Colonic mucosa (tissue), 4 donors: ENCODE results near the gene SEMA4D. TPM values are rescaled to one million over a fixed set of nuclear protein-coding genes. Genes with fewer than 3 reads are reported as not detected.
A peak's percentile ranks its signal among the peaks of the same experiment; 100 is the strongest.

Experiments
- DNase-seq: peaks from one replicate; pipeline ENCODE4 v3.0.0-alpha.2; 2020
- H3K27ac ChIP-seq: fragments of 200-600 bp; one replicate; pipeline ENCODE4 v1.8.0; 2021
- H3K27me3 ChIP-seq: fragments of 200-600 bp; one replicate; pipeline ENCODE4 v1.8.0; 2021
- H3K36me3 ChIP-seq: fragments of 200-600 bp; one replicate; pipeline ENCODE4 v1.8.0; 2021
- H3K4me1 ChIP-seq: fragments of 200-600 bp; one replicate; pipeline ENCODE4 v1.8.0; 2021; ENCODE audit warnings: mild to moderate bottlenecking
- H3K4me3 ChIP-seq: fragments of 200-600 bp; one replicate; pipeline ENCODE4 v1.8.0; 2021
- H3K9ac ChIP-seq, 2 donors: one replicate each; pipeline ENCODE4 v1.7.0; 2013; ENCODE audit warnings: control low read depth in 2 of 2, low read depth in 2 of 2, low read length in 2 of 2
- H3K9me3 ChIP-seq: fragments of 200-600 bp; one replicate; pipeline ENCODE4 v1.8.0; 2021
- intact Hi-C: fragments of 100-400 bp; cut with DNase I; formaldehyde crosslinking; loops from one replicate; pipeline ENCODE4 v1.14.1; 2022
- microRNA-seq: library from miRNA; unstranded; fragments of <30 nt; microRNA quantifications from one replicate; pipeline ENCODE4, GENCODE V29; 2019
- total RNA-seq, 2 donors: library from RNA; stranded (reverse); fragmentation: NEBNext Ultra II Directional in 1 of 2; extraction: Animal tissue kit (Norgen Biotek cat#: 25700) in 1 of 2; gene quantifications; one replicate each; pipeline ENCODE4 v1.2.1, GENCODE V29; 2021
- TF ChIP-seq, protein P1 (sequence below): fragments of 200-600 bp; IDR thresholded peaks from one replicate; pipeline ENCODE4 v1.8.0; 2022; ENCODE audit warnings: antibody characterized with exemption, mild to moderate bottlenecking
- donor health status: healthy.
- donor health status: DM: no; HTN: no; CAD: no.
- donor health status: DM: no; HTN: no; CAD: no.

The SEMA4D gene
- total RNA-seq, 2 donors from 2014 or later, result 14.7 to 19.0 TPM

DNA sequence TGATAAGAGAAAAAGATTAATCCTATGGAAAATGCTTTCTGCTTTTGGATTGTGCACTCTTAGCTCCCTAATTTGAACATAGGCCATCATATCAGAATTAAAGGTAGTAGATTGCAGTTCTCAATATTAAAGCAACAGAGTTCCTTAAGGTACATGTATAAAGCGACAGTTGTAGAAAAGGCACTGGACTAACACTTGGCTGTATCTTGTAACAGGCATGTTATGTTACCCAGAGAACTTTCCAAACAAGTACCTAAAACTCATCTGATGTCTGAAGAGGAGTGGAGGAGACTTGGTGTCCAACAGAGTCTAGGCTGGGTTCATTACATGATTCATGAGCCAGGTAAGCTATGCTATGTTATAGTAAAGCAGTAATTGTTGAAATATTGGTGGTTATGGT, 183.0 kb downstream of the SEMA4D start:
- no peak for DNase-seq
- H3K4me1 ChIP-seq, result peaks cover 5% of the 10 kb centered on the region
- H3K27me3 ChIP-seq, result no peaks in the 10 kb centered on the region
- intact Hi-C loops, result loop anchor here (10.0 kb wide), 1 partner anchor 1880 kb away; no protein-coding TSS in a partner anchor
- no peak overlapping the region for H3K27ac ChIP-seq
- H3K36me3 ChIP-seq, result peaks cover 4% of the 10 kb centered on the region
- H3K9ac ChIP-seq, result peak overlapping the region in 1 of 2 donors; percentile 46
- TF ChIP-seq, protein P1, sequence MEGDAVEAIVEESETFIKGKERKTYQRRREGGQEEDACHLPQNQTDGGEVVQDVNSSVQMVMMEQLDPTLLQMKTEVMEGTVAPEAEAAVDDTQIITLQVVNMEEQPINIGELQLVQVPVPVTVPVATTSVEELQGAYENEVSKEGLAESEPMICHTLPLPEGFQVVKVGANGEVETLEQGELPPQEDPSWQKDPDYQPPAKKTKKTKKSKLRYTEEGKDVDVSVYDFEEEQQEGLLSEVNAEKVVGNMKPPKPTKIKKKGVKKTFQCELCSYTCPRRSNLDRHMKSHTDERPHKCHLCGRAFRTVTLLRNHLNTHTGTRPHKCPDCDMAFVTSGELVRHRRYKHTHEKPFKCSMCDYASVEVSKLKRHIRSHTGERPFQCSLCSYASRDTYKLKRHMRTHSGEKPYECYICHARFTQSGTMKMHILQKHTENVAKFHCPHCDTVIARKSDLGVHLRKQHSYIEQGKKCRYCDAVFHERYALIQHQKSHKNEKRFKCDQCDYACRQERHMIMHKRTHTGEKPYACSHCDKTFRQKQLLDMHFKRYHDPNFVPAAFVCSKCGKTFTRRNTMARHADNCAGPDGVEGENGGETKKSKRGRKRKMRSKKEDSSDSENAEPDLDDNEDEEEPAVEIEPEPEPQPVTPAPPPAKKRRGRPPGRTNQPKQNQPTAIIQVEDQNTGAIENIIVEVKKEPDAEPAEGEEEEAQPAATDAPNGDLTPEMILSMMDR, result no peak
- no peak overlapping the region for H3K4me3 ChIP-seq
- H3K9me3 ChIP-seq, result no peaks in the 10 kb centered on the region

DNA sequence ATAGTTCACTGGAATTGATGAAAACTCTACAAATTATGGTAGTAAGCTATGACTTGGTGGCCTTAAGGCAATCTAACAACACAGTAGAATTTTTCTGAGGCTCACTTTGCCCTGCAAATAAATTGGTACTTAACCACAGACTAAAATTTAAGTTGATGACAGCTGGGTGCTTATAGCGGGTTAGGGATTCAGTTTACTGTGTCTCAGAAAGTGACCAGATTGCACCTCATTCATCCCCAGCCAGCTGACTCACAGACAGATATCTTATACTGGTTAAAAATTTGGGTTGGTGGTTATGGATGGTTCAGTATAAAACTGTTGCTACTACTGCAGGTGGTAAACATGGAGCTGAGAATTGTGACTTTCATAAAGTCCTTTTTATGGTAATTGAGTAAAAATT, 184.1 kb downstream of the SEMA4D start:
- Histone ChIP-seq H3K27ac (no peak overlapping the region), H3K4me1 (no peaks in the 10 kb centered on the region), H3K4me3 (no peak overlapping the region), H3K36me3 (peaks cover 4% of the 10 kb centered on the region), H3K27me3 (no peaks in the 10 kb centered on the region), H3K9me3 (no peaks in the 10 kb centered on the region), H3K9ac (peak overlapping the region in 1 of 2 donors; percentile 51)
- no peak for DNase-seq
- intact Hi-C loops, result loop anchor here (10.0 kb wide), 1 partner anchor 1881 kb away; no protein-coding TSS in a partner anchor
- TF ChIP-seq, protein P1, result no peak

- DNase-seq, result peak; percentile 36
- Histone ChIP-seq H3K36me3 (peaks cover 4% of the 10 kb centered on the region), H3K27ac (peak overlapping the region; percentile 65), H3K27me3 (no peaks in the 10 kb centered on the region), H3K4me3 (peak overlapping the region; percentile 76), H3K9ac (peak overlapping the region; percentile 87 to 95), H3K4me1 (no peaks in the 10 kb centered on the region), H3K9me3 (no peaks in the 10 kb centered on the region)
- intact Hi-C loops, result loop anchor here (10.0 kb wide), 1 partner anchor 1883 kb away; no protein-coding TSS in a partner anchor
- TF ChIP-seq, protein P1, result no peak
Measured at GRCh38 chr9:89312222-89312571, 185.7 kb downstream of the SEMA4D start.

DNA sequence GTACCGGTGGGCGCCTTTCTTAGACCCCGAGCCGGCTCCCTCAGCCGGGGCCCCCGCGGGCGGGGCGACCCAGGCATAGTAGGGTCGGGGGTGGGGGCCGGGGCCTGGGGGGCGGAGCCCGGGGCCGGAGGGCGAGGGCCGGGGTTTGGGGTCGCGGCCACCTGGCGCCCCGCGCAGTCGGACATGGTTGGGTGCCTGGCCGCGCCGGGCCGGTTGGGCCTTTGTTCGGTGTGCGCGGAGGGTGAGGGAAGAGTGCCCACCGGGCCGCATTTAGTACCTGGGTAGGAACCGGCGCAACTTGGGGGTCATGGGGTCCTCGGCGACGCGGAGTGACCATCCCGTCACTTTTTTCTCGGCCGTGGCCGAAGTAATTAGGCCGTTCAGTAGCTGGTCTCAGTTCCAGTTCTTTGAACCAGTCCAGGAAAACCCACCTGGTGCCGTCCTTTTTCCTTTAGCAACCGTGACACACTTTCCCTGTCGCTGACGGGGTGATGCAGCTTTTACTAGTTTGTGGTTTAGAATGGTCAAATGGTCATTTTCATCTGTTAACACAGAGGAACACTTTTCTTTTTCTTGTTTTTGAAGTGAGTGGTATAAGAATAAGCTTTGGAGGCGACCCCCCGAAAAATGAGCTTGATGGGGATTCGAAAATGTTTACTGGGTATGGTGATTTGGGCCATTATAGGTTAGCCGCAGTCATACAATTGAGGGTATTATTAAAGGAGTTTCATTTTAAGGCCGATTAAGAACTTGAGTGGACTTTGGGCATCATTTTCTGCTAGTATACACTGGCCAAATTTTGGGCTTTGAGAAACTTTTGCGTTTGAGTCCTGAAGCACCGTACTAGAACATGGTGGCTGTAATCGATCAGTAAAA, 186.3 kb downstream of the SEMA4D start:
- DNase-seq, result peak; percentile 30
- intact Hi-C loops, result loop anchor here (10.0 kb wide), 1 partner anchor 1883 kb away; no protein-coding TSS in a partner anchor
- TF ChIP-seq, protein P1, result no peak

More for the DNA sequence above, 186.3 kb downstream of the SEMA4D start:
- Histone ChIP-seq H3K9me3 (no peaks in the 10 kb centered on the region), H3K27ac (peak overlapping the region; percentile 65), H3K9ac (peak overlapping the region; percentile 87 to 95), H3K36me3 (peaks cover 4% of the 10 kb centered on the region), H3K27me3 (no peaks in the 10 kb centered on the region), H3K4me3 (peak overlapping the region; percentile 76), H3K4me1 (no peaks in the 10 kb centered on the region)

Small RNAs within 50 kb of the gene (microRNA-seq; reads per million reads assigned to microRNA genes)
- gene MIR3153, result not detected

Other genes starting within 250 kb of the SEMA4D start
- 100 to 1,000 TPM in 1 of 2 donors, 10 to 100 TPM in 1; 42.4 to 134 TPM for gene CKS2, start 186.9 kb downstream of the SEMA4D start, total RNA-seq
- gene SECISBP2, start 179.6 kb downstream of the SEMA4D start, total RNA-seq, result 10 to 100 TPM; 37.6 to 42.2 TPM
- 10 to 100 TPM in 1 of 2 donors, 1 to 10 TPM in 1; 8.1 to 10.8 TPM for gene GADD45G, start 106.9 kb upstream of the SEMA4D start, total RNA-seq